SH-SY5Y (cell line): ENCODE results near the gene FEZF1.

Experiments
- GATA2 ChIP-seq: IDR thresholded peaks from 2 replicates; pipeline ENCODE4 v1.6.1; 2011; ENCODE audit warnings: mild to moderate bottlenecking, low read depth, low read length
- GATA3 ChIP-seq: IDR thresholded peaks from 2 replicates; pipeline ENCODE4 v1.6.1; 2011; ENCODE audit warnings: low read depth, mild to moderate bottlenecking, low read length, moderate library complexity

- TF ChIP-seq GATA3 (no peak), GATA2 (no peak)
Measured at GRCh38 chr7:122300211-122300932, 4.2 kb downstream of the FEZF1 start.
